Activated CD8-positive, alpha-beta memory T cell treated with anti-CD3 and anti-CD28 coated beads, Interleukin-2, amount 50 U/mL, for 4 hours (primary cell): ENCODE data around the gene PCNT.
"Not testable (repeated sequence)": the region's sequence is repeated elsewhere in the genome, so short reads cannot be mapped to it uniquely, and the experiment has no call there.

ENCODE experiments used
- DNase-seq: peaks from one replicate; pipeline ENCODE4 v3.0.0-alpha.2; 2020

Gene PCNT

DNA sequence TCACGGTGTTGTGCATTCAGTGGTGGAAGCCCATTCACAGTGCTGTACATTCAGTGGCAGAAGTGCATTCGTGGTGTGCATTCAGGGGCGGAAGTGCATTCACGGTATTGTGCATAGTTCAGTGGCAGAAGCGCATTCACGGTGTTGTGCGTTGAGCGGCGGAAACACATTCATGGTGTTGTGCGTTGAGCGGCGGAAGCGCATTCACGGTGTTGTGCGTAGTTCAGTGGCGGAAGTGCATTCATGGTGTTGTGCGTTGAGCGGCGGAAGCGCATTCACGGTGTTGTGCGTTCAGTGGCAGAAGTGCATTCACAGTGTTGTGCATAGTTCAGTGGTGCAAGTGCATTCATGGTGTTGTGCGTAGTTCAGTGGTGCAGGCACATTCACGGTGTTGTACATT, 60.6 kb downstream of the PCNT start:
- no peak for DNase-seq

DNA sequence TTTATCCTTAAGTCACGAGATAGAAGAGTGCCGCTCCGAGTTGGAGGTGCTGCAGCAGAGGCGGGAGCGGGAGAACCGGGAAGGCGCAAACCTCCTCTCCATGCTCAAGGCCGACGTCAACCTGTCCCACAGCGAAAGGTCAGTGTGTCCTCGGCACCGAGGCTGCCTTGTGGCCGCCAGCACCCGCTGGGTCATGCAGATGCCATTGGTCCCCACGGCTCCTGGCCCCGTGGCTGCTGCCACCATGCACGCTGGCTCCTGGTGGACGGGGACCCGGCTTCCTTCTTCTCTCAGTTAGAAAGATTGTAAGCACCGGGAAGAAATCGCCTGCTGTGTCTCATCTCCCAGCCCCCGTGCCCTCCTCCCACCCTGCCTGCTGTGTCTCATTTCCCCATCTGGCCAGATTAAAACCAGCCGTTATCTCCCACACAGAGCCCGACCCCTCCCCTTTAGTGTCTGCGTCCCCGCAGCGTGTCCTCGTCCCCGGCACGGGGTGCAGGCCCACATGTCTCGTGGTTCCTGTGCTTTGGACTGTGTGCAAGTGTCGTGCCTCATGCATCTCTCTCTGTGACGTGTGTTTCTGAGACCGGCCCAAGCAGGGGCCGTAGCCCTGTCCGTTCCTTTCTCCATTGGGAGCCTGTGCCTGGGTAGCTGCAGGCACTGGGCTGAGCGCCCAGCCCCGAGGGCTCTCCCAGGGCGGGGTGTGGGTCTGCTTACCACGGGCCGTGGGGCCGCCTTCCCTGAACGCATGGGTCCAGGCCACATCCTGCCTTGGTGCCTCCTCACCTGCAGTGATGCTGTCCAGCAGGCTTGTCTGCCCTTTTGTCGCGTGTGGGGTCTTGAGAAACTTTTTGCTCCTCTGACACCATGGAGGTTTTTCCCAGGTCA, 62.1 kb downstream of the PCNT start:
- no peak for DNase-seq

DNA sequence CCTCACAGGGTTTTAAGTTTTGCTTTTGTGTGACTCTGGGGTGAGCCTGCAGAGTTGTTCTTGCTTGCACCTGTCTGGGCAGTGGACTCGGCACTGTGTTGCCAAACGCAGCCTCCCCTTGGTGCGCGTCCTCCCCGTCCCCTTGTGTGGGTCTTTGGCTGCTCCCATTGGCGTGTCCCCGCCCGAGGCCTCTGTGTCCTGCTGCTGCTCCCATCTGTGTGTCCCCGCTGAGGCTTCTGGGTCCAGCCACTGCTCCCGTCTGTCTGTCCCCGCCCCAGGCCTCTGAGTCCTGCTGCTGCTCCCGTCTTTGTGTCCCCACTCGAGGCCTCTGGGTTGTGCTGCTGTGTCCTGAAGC, 62.8 kb downstream of the PCNT start:
- no peak for DNase-seq

DNA sequence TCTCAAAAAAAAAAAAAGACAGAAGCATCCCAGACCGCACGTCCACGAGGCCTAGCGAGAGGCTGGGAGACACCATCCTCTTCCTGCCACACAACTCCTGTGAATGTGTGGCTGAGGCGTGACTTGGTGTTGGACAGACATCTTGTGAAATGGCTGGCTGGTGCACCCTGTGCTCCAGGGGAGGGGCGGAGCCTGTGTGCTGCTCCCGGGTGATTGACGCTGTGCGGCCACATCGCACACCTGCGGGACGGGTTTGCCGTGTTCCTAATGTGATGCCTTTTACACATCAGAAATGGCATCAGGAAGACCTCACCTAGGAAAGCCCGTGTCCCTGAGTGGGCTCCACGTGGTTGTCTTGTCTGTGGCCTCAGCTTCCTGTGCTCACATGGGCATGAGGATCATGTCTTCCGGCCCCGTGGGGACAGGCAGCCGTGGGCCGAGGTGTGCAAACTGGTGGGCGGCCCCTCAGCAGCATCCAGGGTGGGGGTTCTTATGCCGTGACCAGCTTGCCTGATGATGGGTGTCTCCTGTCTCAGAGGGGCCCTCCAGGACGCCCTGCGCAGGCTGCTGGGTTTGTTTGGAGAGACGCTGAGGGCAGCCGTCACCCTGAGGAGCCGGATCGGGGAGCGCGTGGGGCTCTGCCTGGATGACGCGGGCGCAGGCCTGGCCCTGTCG, 64.4 kb downstream of the PCNT start:
- no peak for DNase-seq

DNA sequence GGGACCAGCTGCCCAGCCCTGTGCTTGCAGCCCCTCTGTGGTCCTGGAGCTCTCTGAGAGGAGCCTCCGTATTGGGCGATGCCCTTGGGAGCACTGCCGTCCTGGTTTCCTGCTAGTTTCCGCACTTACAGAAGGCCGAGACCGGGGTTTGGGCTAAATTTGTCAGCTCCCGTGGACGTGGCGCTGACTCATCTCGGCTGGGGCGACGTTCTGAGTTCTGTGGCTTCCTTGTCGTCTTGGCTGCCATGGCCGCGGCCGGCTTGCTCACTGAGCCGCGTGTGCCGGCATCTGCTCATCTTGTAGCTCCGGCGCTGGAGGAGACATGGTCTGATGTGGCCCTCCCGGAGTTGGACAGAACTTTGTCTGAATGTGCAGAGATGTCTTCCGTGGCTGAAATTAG, 64.9 kb downstream of the PCNT start:
- no peak for DNase-seq

DNA sequence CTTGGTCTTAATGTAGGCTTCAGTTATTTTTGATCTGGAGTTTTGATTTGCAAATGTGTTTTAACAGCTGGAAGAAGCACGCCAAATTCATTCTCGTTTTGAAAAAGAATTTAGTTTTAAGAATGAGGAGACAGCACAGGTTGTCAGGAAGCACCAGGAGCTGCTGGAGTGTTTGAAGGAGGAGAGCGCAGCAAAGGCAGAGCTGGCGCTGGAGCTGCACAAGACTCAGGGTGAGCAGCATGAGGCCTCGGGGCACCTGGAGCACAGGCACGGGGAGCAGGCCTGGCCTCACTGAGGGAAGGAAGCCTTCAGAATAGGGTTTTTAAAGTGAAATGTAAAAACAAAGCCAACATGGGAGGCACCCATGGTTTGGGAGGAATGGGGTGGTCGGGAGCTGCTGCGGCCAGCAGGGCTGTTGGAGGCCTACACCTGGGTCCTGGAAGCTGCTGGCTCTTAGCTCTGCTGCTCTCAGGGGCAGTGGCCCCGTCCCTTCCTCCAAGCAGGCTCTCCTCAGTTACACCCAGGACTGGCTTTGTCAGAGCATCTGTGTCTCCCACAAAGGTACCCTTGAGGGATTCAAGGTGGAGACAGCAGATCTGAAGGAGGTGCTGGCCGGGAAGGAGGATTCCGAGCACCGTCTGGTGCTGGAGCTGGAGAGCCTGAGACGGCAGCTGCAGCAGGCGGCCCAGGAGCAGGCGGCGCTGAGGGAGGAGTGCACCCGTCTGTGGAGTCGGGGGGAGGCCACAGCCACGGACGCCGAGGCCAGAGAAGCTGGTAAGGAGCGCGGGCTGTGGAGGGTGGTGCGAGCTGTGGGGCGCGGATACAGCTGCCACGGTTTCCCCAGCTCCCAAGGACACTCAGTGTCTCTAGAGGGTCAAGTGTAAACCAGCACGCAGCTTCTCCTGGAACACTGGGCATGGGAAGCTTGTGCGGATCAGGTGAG, 66.9 kb downstream of the PCNT start:
- DNase-seq = no peak

DNA sequence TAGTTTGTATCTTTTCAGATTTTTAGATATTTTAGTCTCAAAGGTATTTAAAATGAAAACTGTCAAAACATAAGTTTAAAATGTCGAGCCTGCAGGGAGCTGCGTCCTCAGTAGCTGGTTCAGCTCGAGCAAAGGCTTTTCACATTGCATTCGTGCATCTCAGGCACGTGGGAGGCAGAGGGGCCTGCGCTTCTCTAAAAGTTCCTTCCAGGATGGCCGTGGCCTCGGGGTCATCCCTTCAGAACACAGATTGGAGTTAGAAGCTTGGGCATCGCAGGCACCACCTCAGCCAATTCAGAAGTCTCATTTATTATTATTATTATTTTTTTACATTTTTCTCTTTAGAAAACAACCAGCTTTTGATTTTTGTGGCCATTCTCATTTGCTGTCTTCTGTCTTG, 67.8 kb downstream of the PCNT start:
- DNase-seq = no peak

DNA sequence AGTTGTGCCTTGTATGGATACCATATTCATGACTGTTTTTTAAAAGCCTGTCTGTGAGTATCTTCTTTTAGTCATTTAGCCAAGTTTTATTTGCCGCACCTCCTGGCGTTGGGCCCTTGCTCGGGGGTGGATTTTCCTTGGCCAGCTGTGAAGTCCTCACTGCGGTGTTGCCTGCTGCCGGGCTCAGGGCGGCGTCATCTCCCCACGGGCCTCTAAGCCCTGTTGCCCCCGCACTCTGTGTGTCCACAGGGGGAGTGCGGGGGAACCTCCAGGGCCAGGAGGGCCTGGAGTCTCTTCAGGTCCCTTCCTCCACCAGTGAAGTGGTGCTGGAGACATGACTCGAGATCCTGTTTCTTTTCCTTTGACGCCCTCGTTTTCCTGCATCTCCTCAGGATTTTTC, 69.0 kb downstream of the PCNT start:
- DNase-seq = no peak

DNA sequence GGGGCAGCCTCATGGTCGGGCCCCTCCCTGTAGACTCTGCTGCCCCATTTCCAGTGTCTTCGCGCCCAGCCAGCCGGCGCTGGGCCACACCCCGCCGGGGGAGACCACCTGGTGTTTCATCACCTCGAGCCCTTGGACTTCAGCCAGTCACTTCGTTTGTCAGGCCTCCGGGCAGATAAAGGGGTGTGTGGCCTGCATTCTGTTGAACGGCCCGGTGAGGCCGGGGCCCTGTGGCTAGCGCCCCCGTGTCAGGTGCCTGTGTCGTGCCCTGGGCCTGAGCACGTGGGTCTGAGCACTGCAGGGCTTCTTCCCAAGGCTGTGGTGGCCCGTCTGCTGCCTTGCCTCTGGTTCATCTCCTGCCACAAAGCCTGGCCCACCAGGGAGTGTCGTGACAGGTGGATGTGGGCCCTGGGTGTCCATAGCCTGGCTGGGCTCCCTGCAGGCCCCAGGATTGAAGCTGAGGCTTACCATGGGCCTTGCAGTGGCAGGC, 69.5 kb downstream of the PCNT start:
- no peak for DNase-seq

DNA sequence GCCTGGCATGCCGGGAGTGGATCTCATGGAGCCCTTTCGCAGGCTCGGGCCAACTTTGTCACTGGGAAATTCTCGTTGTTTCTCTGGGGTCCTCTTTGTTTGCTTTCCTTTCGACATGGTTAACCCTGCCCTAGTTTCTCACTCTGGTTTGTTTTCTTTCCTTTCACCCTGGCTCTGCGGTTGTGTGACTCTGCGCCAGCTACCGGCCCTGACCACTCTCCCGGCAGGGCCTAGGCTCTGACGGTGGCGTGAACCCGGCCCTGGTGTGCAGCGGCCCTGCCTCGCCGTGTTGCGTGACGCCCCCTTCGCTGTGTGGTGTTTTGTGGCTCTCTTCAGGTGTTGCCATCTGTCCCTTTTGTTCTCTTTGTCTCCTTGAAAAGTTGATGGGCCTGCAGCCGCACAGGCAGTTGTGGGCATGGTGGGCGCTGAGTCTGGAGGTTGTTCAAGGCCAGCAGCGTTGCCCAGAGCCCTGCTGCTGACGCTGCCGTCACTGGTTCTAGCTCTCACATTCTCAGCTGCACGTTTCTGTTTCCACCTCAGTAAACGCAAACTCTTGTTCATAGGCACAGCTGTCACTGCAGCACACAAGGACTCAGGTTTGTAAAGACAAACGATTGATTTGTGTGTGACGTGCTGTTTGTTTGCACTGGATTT, 70.1 kb downstream of the PCNT start:
- DNase-seq = no peak

DNA sequence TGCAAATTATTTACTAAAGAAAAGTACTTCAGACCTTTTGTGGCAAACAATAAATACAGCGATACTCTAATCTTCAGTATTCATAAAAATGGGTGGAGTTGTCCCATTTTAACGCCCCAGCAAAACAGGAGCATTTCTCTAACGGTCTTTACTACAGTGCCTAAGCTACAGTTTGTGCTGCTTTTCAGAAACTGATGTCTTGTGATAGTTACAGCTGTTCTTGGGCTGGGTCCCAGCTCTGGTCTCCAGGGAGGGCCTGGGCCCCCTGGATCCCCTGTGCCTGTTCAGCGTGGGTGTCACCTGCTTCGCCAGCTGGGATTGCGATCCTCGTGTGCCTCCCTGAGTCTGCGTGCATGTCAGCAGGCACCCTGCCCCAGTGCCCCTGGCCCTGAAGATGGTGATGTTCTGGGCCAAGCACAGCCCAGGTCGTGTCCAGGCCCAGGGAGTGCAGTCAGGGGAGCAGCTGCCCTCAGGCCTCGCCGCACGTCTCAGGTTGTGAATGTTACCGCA, 70.7 kb downstream of the PCNT start:
- DNase-seq = no peak

DNA sequence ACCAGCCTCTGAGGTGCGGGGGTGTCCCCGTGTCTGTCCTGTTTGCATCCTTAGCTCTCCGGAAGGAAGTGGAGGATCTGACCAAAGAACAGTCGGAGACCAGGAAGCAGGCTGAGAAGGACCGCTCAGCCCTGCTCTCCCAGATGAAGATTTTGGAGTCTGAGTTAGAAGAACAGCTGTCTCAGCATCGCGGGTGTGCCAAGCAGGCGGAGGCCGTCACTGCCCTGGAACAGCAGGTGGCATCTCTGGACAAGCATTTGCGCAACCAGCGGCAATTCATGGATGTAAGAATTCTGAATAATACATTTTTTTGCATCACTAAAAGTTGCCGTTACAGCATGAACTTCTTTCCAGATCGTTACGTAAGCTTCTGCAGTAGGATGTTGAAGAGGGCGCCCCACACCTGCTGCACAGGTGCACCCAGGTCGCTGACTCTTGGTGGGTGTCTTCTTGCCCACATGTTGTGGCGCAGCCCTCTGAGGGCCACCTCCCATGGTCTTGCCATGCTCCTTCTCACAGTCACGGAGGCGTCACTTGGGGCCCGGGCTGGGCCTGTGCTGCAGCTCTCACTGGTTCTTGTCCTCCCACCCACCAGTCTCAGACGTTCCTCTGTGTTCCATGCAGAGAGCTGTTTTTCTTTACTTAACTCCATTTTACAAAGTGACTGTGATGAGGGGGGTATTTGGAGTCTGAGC, 73.4 kb downstream of the PCNT start:
- no peak for DNase-seq

DNA sequence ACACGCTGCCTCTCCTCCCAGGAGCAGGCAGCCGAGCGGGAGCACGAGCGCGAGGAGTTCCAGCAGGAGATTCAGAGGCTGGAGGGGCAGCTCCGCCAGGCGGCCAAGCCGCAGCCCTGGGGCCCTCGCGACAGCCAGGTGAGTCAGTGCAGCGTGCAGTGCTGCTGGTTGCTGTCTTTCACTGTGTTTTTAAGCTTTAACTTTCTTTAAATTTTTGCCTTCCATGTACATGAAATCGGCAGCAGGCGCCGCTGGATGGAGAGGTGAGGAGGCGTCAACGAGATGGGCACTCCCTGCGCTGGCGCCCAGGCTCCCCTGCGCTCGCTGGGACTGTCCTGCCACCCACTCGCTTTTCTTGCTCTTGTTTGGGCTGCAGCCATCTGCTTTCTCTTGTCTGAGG, 74.0 kb downstream of the PCNT start:
- no peak for DNase-seq

DNA sequence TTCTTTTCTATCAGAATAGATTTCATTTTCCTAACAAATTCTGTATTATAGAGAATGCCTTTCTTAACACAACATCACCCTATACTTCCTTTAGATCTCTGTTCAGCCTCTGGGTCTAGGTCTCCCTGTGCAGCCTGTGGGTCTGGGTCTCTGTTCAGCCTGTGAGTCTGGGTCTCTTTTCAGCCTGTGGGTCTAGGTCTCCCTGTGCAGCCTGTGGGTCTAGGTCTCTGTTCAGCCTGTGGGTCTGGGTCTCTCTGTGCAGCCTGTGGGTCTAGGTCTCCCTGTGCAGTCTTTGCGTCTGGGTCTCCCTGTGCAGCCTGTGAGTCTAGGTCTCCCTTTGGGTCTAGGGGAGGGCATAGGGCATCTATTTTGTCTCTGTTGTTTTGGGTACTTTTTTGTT, 75.2 kb downstream of the PCNT start:
- DNase-seq = no peak

DNA sequence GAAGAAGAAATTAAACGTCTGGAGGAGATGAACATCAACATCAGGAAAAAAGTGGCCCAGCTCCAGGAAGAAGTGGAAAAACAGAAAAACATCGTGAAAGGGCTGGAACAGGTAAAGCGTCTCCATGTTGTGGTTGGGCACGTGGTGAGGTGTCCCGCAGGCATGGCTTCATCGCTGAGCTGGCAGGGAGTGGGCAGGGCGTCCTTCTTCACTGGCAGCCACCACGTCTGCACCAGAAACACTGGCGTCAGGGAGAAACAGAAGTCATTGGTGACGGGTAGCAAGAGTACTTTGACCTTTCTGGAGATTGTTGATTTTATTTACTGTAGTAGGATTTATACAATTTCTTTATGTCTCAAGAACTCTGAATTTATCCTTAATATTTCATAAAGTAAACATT, 75.7 kb downstream of the PCNT start:
- DNase-seq = no peak

DNA sequence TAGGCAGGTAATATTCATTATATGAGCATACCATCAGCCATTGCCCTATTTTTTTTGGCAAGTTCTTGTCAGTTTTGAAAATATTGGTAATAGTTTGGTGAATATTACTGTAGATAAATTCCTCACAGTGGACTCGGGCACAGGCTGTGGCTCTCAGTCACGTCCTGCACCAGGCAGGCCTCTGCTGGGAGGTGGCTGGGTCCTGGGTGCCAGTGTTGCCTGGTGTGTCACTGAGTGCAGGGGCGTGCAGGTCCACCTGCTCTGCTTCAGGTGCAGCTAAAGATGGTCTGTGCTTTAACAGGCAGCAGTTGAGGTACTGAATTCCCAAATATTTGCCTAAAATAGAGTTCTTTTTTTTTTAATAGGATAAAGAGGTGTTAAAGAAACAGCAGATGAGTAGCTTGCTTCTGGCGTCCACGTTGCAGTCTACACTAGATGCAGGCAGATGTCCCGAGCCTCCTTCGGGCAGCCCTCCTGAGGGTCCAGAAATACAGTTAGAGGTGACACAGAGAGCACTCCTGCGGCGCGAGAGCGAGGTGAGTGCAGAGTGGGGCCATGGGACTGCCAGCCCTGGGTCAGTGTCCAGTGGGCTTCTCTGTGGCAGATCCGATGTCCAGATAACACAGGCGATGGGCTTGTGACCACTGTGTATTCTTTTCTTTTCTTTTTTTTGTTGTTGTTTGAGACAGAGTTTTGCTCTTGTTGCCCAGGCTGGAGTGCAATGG, 77.4 kb downstream of the PCNT start:
- no peak for DNase-seq

DNA sequence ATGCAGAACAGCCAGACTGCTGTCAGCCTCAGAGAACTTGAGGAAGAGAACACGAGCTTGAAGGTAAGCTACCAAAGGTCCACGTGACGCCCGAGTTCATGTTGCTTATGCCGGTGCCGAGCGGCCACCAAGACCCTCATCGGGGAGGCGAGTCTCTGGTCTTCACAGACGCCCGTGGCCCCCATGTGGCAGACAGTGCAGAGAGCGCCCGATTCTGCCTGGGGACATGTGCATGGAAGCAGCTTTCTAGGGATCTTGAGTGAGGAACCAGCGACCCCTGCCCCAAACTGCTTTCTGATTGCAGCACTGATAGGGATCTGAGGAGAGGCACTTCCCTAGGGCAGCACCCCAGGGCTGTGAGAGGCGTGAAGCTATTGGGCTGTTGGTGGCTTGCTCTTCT, 78.5 kb downstream of the PCNT start:
- DNase-seq = no peak

DNA sequence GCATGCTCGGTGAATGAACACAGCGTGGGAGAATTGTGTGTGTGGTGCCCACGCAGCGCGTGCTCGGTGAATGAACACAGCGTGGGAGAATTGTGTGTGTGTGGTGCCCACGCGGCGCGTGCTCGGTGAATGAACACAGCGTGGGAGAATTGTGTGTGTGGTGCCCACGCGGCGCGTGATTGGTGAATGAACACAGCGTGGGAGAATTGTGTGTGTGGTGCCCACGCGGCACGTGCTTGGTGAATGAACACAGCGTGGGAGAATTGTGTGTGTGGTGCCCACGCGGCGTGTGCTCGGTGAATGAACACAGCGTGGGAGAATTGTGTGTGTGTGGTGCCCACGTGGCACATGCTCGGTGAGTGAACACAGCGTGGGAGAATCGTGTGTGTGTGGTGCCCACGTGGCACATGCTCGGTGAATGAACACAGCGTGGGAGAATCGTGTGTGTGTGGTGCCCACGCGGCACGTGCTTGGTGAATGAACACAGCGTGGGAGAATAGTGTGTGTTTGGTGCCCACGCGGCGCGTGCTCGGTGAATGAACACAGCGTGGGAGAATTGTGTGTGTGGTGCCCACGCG, 79.4 kb downstream of the PCNT start:
- DNase-seq = not testable (repeated sequence)

DNA sequence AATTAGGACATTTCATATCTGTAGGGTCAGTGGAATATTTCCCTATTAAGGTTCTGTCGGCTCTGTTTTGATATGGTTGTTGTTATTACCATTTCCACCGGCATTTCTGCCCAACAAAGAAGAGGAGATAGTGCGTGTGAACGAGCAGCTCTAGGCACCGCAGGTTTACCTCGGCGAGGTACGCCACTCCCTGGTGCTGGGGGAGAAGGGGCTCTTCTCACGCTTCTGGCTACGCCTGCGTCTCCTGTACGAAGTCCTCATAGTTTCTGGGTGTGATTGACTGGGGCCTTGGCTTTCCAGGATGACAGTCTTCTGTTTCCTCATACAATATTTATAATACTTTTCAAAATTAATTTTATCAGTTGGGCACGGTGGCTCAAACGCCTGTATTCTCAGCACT, 80.3 kb downstream of the PCNT start:
- no peak for DNase-seq

DNA sequence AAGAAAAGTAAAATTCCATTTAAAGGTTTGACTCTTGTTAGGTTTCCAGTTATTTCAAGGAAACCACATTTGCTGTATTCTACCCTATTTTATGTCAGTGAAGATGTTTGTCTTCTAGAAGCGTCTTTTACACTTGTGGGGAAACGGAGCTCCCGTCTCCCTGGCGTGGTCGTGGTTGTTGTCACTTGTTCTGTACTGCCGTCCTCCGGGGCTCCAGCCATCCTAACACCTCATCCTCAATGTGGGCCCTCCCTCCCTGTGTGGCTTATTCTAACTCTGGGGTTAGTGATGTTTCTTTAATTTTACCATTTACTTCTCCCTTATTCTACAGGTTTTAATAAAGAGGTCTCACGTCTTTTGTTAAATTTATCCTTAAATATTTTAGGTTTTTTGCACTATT, 82.0 kb downstream of the PCNT start:
- DNase-seq = no peak
